ENCODE measurements around the gene TRIM46.

DNA sequence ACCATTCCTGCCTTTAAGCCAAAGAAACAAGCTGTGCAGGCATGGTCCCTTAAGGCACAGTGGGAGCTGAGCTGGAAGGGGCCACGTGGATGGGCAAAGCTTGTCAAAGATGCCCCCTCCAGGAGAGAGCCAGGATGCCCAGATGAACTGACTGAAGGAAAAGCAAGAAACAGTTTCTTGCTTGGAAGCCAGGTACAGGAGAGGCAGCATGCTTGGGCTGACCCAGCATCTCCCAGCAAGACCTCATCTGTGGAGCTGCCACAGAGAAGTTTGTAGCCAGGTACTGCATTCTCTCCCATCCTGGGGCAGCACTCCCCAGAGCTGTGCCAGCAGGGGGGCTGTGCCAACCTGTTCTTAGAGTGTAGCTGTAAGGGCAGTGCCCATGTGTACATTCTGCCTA is 39.3 kb upstream of the TRIM46 start:
- no peak for TF ChIP-seq SP1 (IDR thresholded peaks at IDR 0.05)
- TF ChIP-seq FOXM1 (IDR thresholded peaks at IDR 0.05; ENCODE audit: borderline replicate concordance) = no peak
- TF ChIP-seq TARDBP (IDR thresholded peaks at IDR 0.05) = no peak
- TF ChIP-seq FOXK2 (IDR thresholded peaks at IDR 0.05) = no peak
- no peak for TF ChIP-seq CTBP1 (IDR thresholded peaks at IDR 0.05; ENCODE audit: borderline replicate concordance)
- TF ChIP-seq NFRKB (IDR thresholded peaks at IDR 0.05) = no peak
- no peak for TF ChIP-seq ZNF384 (IDR thresholded peaks at IDR 0.05)
